IMR-90 (cell line): Measurements from ENCODE around the gene ADCY9. TPM values are rescaled to one million over a fixed set of nuclear protein-coding genes. Genes with fewer than 3 reads are reported as not detected.

ENCODE experiments used
- BHLHE40 ChIP-seq: fragments of 150-350 bp; IDR thresholded peaks from 2 replicates; pipeline ENCODE4 v1.6.1; 2016; ENCODE audit warnings: mild to moderate bottlenecking, low read depth, low read length
- ELK1 ChIP-seq: fragments of 150-350 bp; IDR thresholded peaks from 2 replicates; pipeline ENCODE4 v1.6.1; 2016; ENCODE audit warnings: low read depth, mild to moderate bottlenecking, low read length, moderate library complexity, borderline replicate concordance
- MXI1 ChIP-seq: IDR thresholded peaks from 2 replicates; pipeline ENCODE4 v1.6.1; 2012; ENCODE audit warnings: low read depth, mild to moderate bottlenecking, low read length, moderate library complexity, borderline replicate concordance
- NFE2L2 ChIP-seq: fragments of 150-350 bp; IDR thresholded peaks from 2 replicates; pipeline ENCODE4 v1.6.1; 2016; ENCODE audit warnings: low read depth, mild to moderate bottlenecking, low read length
- POLR2A ChIP-seq: IDR thresholded peaks from 2 replicates; pipeline ENCODE4 v1.6.1; 2012; ENCODE audit warnings: mild to moderate bottlenecking, low read depth, low read length
- RAD21 ChIP-seq: IDR thresholded peaks from 2 replicates; pipeline ENCODE4 v1.6.1; 2012; ENCODE audit warnings: low read length, improper control_type of control experiment
- polyA plus RNA-seq, 3 experiments: library from polyadenylated mRNA; depleted of rRNA; stranded (reverse); fragments of >200 nt; gene quantifications; 2 replicates each; pipeline ENCODE4 v1.2.3, GENCODE V29; 2012; ENCODE audit warnings: low replicate concordance in 1 of 3
- total RNA-seq: library from RNA; depleted of rRNA; stranded (reverse); fragments of >200 nt; gene quantifications from 2 replicates; pipeline ENCODE4 v1.2.3, GENCODE V29; 2012

ADCY9 gene
- total and polyA plus RNA-seq, 2 of the 4 experiments (the other 2 are of a cell fraction) = 5.4 to 12.5 TPM

GRCh38 chr16:4067262-4068001, 48.8 kb downstream of the ADCY9 start (continued):
- TF ChIP-seq NFE2L2 = no peak
- no peak for TF ChIP-seq POLR2A
- no peak for TF ChIP-seq RAD21
- no peak for TF ChIP-seq BHLHE40
- no peak for TF ChIP-seq ELK1
- TF ChIP-seq MXI1 = no peak
